HG02870 (cell line): ENCODE results near the gene MRPL18.
"Not testable (repeated sequence)": the region's sequence is repeated elsewhere in the genome, so short reads cannot be mapped to it uniquely, and the experiment has no call there.

Experiments
- ATAC-seq: cut with Tn5 transposase; IDR thresholded peaks from one replicate; pipeline ENCODE4 v1.9.1; 2021; ENCODE audit warnings: mild to moderate bottlenecking, moderate library complexity; ENCODE audit not compliant: unreplicated experiment

The MRPL18 gene

GRCh38 chr6:159790149-159790955 lies at the start of gene MRPL18:
Gene MRPL18 (plus strand): TSS chr6:159790467. CDS start chr6:159790588, 121 bp downstream.
- ATAC-seq, result peak; percentile 83

GRCh38 chr6:159742165-159742564 lies 48.1 kb upstream of the MRPL18 start:
- ATAC-seq, result no peak

- no peak for ATAC-seq
Measured at GRCh38 chr6:159745081-159745480, 45.2 kb upstream of the MRPL18 start.

- ATAC-seq, result no peak
Measured at GRCh38 chr6:159746759-159747158, 43.5 kb upstream of the MRPL18 start.

GRCh38 chr6:159748127-159748526 lies 42.1 kb upstream of the MRPL18 start:
- not testable (repeated sequence) for ATAC-seq

- no peak for ATAC-seq
Measured at GRCh38 chr6:159751448-159751847, 38.8 kb upstream of the MRPL18 start.

- ATAC-seq, result no peak
Measured at GRCh38 chr6:159753081-159753872, 37.0 kb upstream of the MRPL18 start.

- no peak for ATAC-seq
Measured at GRCh38 chr6:159754401-159754800, 35.9 kb upstream of the MRPL18 start.

- no peak for ATAC-seq
Measured at GRCh38 chr6:159754959-159755914, 35.0 kb upstream of the MRPL18 start.

- no peak for ATAC-seq
Measured at GRCh38 chr6:159756508-159756907, 33.8 kb upstream of the MRPL18 start.

GRCh38 chr6:159758031-159759001 lies 32.0 kb upstream of the MRPL18 start:
- no peak for ATAC-seq

- no peak for ATAC-seq
Measured at GRCh38 chr6:159759645-159760044, 30.6 kb upstream of the MRPL18 start.

- ATAC-seq, result no peak
Measured at GRCh38 chr6:159760602-159761057, 29.6 kb upstream of the MRPL18 start.

GRCh38 chr6:159761129-159761872 lies 29.0 kb upstream of the MRPL18 start:
- peak; percentile 1 for ATAC-seq

GRCh38 chr6:159761873-159762680 lies 28.2 kb upstream of the MRPL18 start, which contains the start of gene ACAT2:
Gene ACAT2 (plus strand): TSS chr6:159762045. CDS start chr6:159762088, 43 bp downstream.
- ATAC-seq, result peak; percentile 97

- ATAC-seq, result peak; percentile 15
Measured at GRCh38 chr6:159762681-159763293, 27.5 kb upstream of the MRPL18 start.

- ATAC-seq, result no peak
Measured at GRCh38 chr6:159766906-159767305, 23.4 kb upstream of the MRPL18 start.
